Fibroblast of lung (primary cell): ENCODE measurements around the gene INSR. TPM values are rescaled to one million over a fixed set of nuclear protein-coding genes. Genes with fewer than 3 reads are reported as not detected.

ENCODE experiments used
- DNase-seq, 2 donors: peaks; one replicate each; pipeline versions ENCODE4 v3.0.0 to v3.0.0-alpha.2; 2010; ENCODE audit warnings: low read depth in 2 of 2
- H2AFZ ChIP-seq: 2 replicates; pipeline ENCODE4 v1.5.1; 2012; ENCODE audit warnings: low read length, control low read depth, inconsistent platforms
- H3K27ac ChIP-seq: 2 replicates; pipeline ENCODE4 v1.5.1; 2011; ENCODE audit warnings: low read length, control low read depth; ENCODE audit not compliant: insufficient read depth
- H3K27me3 ChIP-seq: 2 replicates; pipeline ENCODE4 v1.5.1; 2011; ENCODE audit warnings: mild to moderate bottlenecking, low read length; ENCODE audit not compliant: control insufficient read depth, insufficient read depth
- H3K36me3 ChIP-seq: 2 replicates; pipeline ENCODE4 v1.5.1; 2011; ENCODE audit warnings: low read length; ENCODE audit not compliant: control insufficient read depth, insufficient read depth
- H3K4me1 ChIP-seq: 2 replicates; pipeline ENCODE4 v1.5.1; 2011; ENCODE audit warnings: low read length; ENCODE audit not compliant: control insufficient read depth, insufficient read depth; ENCODE audit errors: extremely low read depth
- H3K4me2 ChIP-seq: 2 replicates; pipeline ENCODE4 v1.5.1; 2011; ENCODE audit warnings: low read length, control low read depth; ENCODE audit not compliant: insufficient read depth; ENCODE audit errors: extremely low read depth
- H3K4me3 ChIP-seq, 4 experiments: fragments of 200-600 bp in 1 of 4; sonication (generic) in 1 of 4; replicated peaks in 1 of 4; 2 replicates each; pipeline ENCODE4 v1.5.1; 2011 to 2016; ENCODE audit warnings: low read length in 4 of 4, low read depth in 3 of 4, mild to moderate bottlenecking in 3 of 4, control low read depth in 2 of 4, inconsistent platforms in 1 of 4, mixed read lengths in 1 of 4; ENCODE audit not compliant: insufficient read depth in 1 of 4; ENCODE audit errors: control extremely low read depth in 1 of 4
- H3K79me2 ChIP-seq: 2 replicates; pipeline ENCODE4 v1.5.1; 2012; ENCODE audit warnings: mild to moderate bottlenecking, low read length, inconsistent platforms; ENCODE audit not compliant: control insufficient read depth, insufficient read depth
- H3K9ac ChIP-seq: 2 replicates; pipeline ENCODE4 v1.5.1; 2011; ENCODE audit warnings: mild to moderate bottlenecking, low read length, control low read depth; ENCODE audit not compliant: insufficient read depth
- H3K9me3 ChIP-seq: 2 replicates; pipeline ENCODE4 v1.5.1; 2012; ENCODE audit warnings: low read depth, low read length; ENCODE audit not compliant: control insufficient read depth, insufficient read depth
- H4K20me1 ChIP-seq: 2 replicates; pipeline ENCODE4 v1.5.1; 2011; ENCODE audit warnings: low read length; ENCODE audit not compliant: control insufficient read depth, insufficient read depth; ENCODE audit errors: extremely low read depth
- EZH2 ChIP-seq: IDR thresholded peaks from 2 replicates; pipeline ENCODE4 v1.5.1; 2012; ENCODE audit warnings: low read length, control low read depth, mild to moderate bottlenecking; ENCODE audit errors: missing control alignments
- polyA plus RNA-seq, 2 donors: library from polyadenylated mRNA; depleted of rRNA in 1 of 2; stranded (reverse) in 1 of 2; unstranded in 1 of 2; fragments of >200 nt; gene quantifications; 2 replicates each; pipeline ENCODE4 v1.2.1, GENCODE V29; 2011 to 2012; ENCODE audit warnings: missing spikeins in 1 of 2
- total RNA-seq: library from RNA; depleted of rRNA; stranded (reverse); fragments of >200 nt; gene quantifications from 2 replicates; pipeline ENCODE4 v1.2.1, GENCODE V29; 2014
- TF ChIP-seq, protein P1 (sequence below), 2 donors: IDR thresholded peaks in 1 of 2; conservative IDR thresholded peaks in 1 of 2; 1 replicate in 1 of 2; 2 replicates in 1 of 2; pipeline ENCODE4 v1.5.1; 2011 to 2012; ENCODE audit warnings: low read length in 2 of 2, control low read depth in 1 of 2, inconsistent platforms in 1 of 2, low read depth in 1 of 2, mild to moderate bottlenecking in 1 of 2

INSR gene
- total and polyA plus RNA-seq, 2 donors (not counting 1 experiment from before 2014, with no cell fraction given) = 3.7 to 23.9 TPM

DNA sequence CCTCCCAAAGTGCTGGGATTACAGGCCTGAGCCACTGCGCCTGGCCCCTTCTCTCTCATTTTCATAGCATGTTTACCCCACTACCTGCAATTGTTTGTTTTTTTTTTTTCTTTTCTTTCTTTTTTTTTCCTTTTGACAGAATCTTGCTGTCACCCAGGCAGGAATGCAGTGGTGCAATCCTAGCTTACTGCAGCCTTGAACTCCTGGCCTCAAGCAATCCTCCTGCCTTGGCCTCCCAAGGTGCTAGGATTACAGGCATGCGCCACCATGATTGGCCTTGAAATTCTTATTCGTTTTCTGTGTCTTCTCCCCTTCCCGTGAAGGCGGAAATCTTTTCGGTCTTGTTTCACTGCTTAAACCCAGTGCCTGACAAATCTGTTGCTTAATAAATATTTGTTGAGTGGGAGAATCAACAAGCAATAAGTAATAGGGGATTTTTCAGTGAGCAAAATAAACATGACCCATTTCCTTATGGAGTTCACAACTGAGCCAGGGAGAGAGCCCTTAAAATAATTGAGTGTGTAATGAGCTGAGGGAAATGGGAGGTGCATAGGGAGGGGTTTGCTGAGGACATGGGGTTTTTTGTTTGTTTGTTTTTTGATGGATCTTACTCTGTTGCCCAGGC lies 1.8 kb upstream of the INSR start:
- Histone ChIP-seq H4K20me1 (no peaks in the 10 kb centered on the region), H3K4me3 (no peak overlapping the region), H3K9me3 (no peaks in the 10 kb centered on the region), H2AFZ (no peak overlapping the region), H3K36me3 (no peaks in the 10 kb centered on the region), H3K4me2 (no peak overlapping the region), H3K9ac (no peak overlapping the region), H3K27me3 (no peaks in the 10 kb centered on the region), H3K27ac (no peak overlapping the region), H3K79me2 (no peaks in the 10 kb centered on the region), H3K4me1 (no peaks in the 10 kb centered on the region)
- no peak for DNase-seq
- no peak for TF ChIP-seq EZH2
- TF ChIP-seq, protein P1, sequence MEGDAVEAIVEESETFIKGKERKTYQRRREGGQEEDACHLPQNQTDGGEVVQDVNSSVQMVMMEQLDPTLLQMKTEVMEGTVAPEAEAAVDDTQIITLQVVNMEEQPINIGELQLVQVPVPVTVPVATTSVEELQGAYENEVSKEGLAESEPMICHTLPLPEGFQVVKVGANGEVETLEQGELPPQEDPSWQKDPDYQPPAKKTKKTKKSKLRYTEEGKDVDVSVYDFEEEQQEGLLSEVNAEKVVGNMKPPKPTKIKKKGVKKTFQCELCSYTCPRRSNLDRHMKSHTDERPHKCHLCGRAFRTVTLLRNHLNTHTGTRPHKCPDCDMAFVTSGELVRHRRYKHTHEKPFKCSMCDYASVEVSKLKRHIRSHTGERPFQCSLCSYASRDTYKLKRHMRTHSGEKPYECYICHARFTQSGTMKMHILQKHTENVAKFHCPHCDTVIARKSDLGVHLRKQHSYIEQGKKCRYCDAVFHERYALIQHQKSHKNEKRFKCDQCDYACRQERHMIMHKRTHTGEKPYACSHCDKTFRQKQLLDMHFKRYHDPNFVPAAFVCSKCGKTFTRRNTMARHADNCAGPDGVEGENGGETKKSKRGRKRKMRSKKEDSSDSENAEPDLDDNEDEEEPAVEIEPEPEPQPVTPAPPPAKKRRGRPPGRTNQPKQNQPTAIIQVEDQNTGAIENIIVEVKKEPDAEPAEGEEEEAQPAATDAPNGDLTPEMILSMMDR (conservative IDR thresholded peaks at IDR 0.05 in 1 of 2, IDR thresholded peaks at IDR 0.05 in 1 of 2; ENCODE audit: low read depth in 1 of 2, low read length in 2 of 2) = no peak

DNA sequence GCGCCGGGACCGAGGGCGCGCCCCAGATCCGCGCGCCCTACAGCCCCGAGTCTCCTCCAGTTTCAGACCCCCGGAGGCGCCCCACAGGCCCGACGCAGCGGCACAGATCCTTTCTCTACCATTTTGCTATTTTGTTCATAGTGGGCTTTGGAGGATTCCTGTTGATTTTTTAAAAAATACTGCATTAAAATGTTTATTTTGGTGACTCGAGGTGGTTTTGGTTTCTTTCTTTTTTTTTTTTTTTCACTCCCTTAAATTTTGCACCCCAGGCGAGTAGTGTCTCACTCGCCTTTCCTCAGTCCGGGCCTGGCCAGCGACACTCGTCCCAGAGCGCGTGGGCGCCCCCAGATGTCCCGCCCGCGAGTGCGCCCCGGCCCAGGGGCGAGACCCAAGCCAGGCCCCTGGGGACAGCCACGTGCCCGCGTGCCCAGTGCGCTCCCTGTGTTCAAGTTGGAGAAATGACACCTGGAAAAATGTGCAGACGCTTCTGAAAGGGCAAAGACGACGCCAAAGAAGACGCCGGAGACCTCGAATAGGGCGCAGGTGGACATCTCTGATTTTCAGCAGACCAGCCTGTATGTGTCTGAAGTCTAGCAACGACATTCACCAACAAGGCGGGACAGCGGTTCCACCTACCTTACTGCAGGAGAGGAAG lies 471 bp upstream of the INSR start:
- H4K20me1 ChIP-seq = no peaks in the 10 kb centered on the region
- H3K4me2 ChIP-seq = peak overlapping the region; percentile 51
- peak; percentile 34 to 35 for DNase-seq
- peak overlapping the region; percentile 55 to 69 (median 62) for H3K4me3 ChIP-seq
- no peak overlapping the region for H3K27ac ChIP-seq
- no peaks in the 10 kb centered on the region for H3K79me2 ChIP-seq
- no peaks in the 10 kb centered on the region for H3K36me3 ChIP-seq
- H3K9me3 ChIP-seq = no peaks in the 10 kb centered on the region
- peak overlapping the region; percentile 50 for H3K9ac ChIP-seq
- H3K27me3 ChIP-seq = no peaks in the 10 kb centered on the region
- no peaks in the 10 kb centered on the region for H3K4me1 ChIP-seq
- peak overlapping the region; percentile 57 for H2AFZ ChIP-seq
- no peak for TF ChIP-seq EZH2
- TF ChIP-seq, protein P1 (conservative IDR thresholded peaks at IDR 0.05 in 1 of 2, IDR thresholded peaks at IDR 0.05 in 1 of 2; ENCODE audit: low read depth in 1 of 2, low read length in 2 of 2) = peak in 1 of 2 donors; percentile 12

DNA sequence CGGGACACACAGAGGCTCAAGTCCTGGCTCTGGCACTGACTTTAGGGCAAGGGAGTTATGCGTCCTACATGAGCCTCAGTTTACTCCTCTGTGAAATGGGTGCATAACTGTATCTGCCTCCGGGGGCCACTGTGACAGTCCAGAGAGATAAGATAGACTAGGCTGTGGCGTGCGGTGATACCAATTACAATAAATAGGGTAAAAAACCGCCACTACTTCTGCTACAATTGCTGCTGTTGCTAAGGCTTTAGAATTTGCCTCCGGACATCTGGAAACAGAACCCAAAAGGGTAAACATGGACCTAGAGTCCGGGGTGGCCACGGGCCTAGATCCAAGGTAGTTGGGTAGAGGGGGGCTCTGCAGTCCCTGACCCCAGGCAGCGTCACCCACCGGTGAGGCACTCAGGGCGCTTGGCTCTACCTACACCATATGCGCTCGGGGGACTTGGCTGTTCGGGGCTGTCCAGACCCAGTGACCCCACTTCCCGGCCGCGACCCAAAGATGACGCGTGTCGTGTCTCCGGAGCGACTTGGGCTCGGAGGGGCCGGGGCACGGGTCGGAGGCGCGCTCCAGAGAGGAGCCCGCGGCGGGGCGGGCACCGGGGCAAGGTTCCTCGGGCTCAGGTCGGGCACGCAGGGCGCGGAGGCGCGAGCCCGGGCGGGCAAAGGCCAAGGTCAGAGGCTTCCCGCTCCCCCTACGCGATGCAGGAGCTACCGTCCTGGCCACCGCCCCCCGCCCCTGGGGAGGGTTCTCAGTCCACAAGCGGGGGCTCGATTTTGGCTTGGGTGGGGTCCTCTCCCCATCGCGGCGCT lies 1.1 kb downstream of the INSR start:
- no peaks in the 10 kb centered on the region for H3K79me2 ChIP-seq
- no peak overlapping the region for H3K27ac ChIP-seq
- peak overlapping the region; percentile 57 for H3K9ac ChIP-seq
- no peaks in the 10 kb centered on the region for H3K27me3 ChIP-seq
- H3K4me2 ChIP-seq = peak overlapping the region; percentile 64
- no peaks in the 10 kb centered on the region for H3K4me1 ChIP-seq
- no peaks in the 10 kb centered on the region for H4K20me1 ChIP-seq
- no peak overlapping the region for H2AFZ ChIP-seq
- peak overlapping the region; percentile 32 to 69 (median 43) for H3K4me3 ChIP-seq
- DNase-seq = no peak
- TF ChIP-seq EZH2 = no peak
- TF ChIP-seq, protein P1 (conservative IDR thresholded peaks at IDR 0.05 in 1 of 2, IDR thresholded peaks at IDR 0.05 in 1 of 2; ENCODE audit: low read depth in 1 of 2, low read length in 2 of 2) = no peak
- no peaks in the 10 kb centered on the region for H3K36me3 ChIP-seq
- H3K9me3 ChIP-seq = no peaks in the 10 kb centered on the region
